C4-2B (cell line): ENCODE measurements around the gene NLRC5.
"Not testable (repeated sequence)": the region's sequence is repeated elsewhere in the genome, so short reads cannot be mapped to it uniquely, and the experiment has no call there.

Source experiments
- H3K27ac ChIP-seq: fragments of 450-650 bp; 2 replicates; pipeline ENCODE4 v1.5.1; 2017
- CTCF ChIP-seq: fragments of 450-650 bp; conservative IDR thresholded peaks from 2 replicates; pipeline ENCODE4 v1.5.1; 2017; ENCODE audit warnings: mild to moderate bottlenecking
- ZFX ChIP-seq: fragments of 450-650 bp; IDR thresholded peaks from 2 replicates; pipeline ENCODE4 v1.6.1; 2017

NLRC5 gene

GRCh38 chr16:56990407-56991286 lies 1.3 kb downstream of the NLRC5 start:
- no peak overlapping the region for H3K27ac ChIP-seq
- TF ChIP-seq ZFX (no peak), CTCF (no peak)

GRCh38 chr16:56992431-56992830 lies 3.1 kb downstream of the NLRC5 start:
- not testable (repeated sequence) for H3K27ac ChIP-seq

GRCh38 chr16:56993204-56993603 lies 3.8 kb downstream of the NLRC5 start:
- H3K27ac ChIP-seq: no peak overlapping the region
- TF ChIP-seq CTCF: no peak
- no peak for TF ChIP-seq ZFX

- H3K27ac ChIP-seq: no peak overlapping the region
- no peak for TF ChIP-seq CTCF
- TF ChIP-seq ZFX: no peak
These were observed 5.0 kb downstream of the NLRC5 start for GRCh38 chr16:56994311-56994710.

GRCh38 chr16:56995136-56995805 lies 5.9 kb downstream of the NLRC5 start:
- H3K27ac ChIP-seq: no peak overlapping the region
- TF ChIP-seq ZFX: no peak
- TF ChIP-seq CTCF: no peak

- no peak for TF ChIP-seq ZFX
- no peak for TF ChIP-seq CTCF
- H3K27ac ChIP-seq: no peak overlapping the region
These were observed 7.9 kb downstream of the NLRC5 start for GRCh38 chr16:56997264-56997663.

GRCh38 chr16:56997931-56998330 lies 8.6 kb downstream of the NLRC5 start:
- TF ChIP-seq ZFX: no peak
- TF ChIP-seq CTCF: no peak
- no peak overlapping the region for H3K27ac ChIP-seq

GRCh38 chr16:56998352-56998751 lies 9.0 kb downstream of the NLRC5 start:
- no peak overlapping the region for H3K27ac ChIP-seq
- TF ChIP-seq CTCF (no peak), ZFX (no peak)
